ENCODE data around the gene TBC1D14.

Gene TBC1D14

DNA sequence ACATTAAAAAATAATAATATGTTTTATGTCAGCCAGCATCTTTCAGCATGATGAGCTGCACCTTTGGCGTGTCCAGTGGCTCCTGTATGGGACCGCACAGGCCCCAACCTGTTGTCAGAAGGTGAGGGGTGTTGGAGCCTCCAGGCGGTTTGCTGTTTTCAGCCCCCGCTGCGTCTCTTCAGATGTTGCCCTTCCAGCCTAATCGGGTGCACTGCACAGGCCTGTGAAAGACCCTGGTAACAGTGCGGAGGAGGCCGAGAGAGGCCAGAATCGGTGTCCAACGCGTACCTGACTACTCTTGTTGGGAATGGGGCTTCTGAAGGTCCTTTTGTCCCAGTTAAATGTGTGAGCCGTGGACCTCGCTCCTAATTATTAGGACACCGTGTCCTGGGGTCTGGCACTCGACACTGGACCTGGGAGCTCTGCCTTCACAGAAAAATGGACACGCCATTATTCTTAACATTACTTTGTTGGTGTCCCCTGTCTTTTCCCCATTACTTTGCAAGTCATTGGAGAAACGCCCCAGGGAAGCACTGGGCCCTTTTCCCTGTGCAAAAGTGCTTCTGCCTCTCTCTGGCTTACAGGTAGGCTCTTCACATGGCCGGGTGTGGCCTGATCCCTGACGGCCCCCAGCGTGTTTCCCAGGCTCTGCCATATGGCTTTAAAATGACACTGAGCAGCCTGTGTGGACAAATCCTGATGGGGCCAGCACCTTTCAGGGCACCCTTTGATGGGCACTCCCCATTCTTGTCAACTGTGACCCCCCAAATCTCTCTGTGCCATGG is 51.2 kb downstream of the TBC1D14 start:
- Histone ChIP-seq H3K36me3 (no peaks in the 10 kb centered on the region), H3K4me1 (peaks cover 0 to 4% (median 0%) of the 10 kb centered on the region in 4 donors), H3K4me3 (no peak overlapping the region), H3K27me3 (no peaks in the 10 kb centered on the region), H3K27ac (no peak overlapping the region), H3K9me3 (no peaks in the 10 kb centered on the region)
- intact Hi-C loops (cut with DNase I; ENCODE audit: low total_unique reads): no loop called here
- no peak for DNase-seq
- TF ChIP-seq, protein P1, sequence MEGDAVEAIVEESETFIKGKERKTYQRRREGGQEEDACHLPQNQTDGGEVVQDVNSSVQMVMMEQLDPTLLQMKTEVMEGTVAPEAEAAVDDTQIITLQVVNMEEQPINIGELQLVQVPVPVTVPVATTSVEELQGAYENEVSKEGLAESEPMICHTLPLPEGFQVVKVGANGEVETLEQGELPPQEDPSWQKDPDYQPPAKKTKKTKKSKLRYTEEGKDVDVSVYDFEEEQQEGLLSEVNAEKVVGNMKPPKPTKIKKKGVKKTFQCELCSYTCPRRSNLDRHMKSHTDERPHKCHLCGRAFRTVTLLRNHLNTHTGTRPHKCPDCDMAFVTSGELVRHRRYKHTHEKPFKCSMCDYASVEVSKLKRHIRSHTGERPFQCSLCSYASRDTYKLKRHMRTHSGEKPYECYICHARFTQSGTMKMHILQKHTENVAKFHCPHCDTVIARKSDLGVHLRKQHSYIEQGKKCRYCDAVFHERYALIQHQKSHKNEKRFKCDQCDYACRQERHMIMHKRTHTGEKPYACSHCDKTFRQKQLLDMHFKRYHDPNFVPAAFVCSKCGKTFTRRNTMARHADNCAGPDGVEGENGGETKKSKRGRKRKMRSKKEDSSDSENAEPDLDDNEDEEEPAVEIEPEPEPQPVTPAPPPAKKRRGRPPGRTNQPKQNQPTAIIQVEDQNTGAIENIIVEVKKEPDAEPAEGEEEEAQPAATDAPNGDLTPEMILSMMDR (IDR thresholded peaks at IDR 0.05): no peak

- Histone ChIP-seq H3K4me1 (peaks cover 0 to 4% (median 0%) of the 10 kb centered on the region in 4 donors), H3K27ac (no peak overlapping the region), H3K36me3 (no peaks in the 10 kb centered on the region), H3K27me3 (no peaks in the 10 kb centered on the region), H3K4me3 (no peak overlapping the region), H3K9me3 (no peaks in the 10 kb centered on the region)
- TF ChIP-seq, protein P1 (IDR thresholded peaks at IDR 0.05): no peak
- peak in 1 of 2 donors; percentile 55 for DNase-seq
- intact Hi-C loops (cut with DNase I; ENCODE audit: low total_unique reads): no loop called here
Observed at GRCh38 chr4:6961496-6962210, 52.0 kb downstream of the TBC1D14 start.

DNA sequence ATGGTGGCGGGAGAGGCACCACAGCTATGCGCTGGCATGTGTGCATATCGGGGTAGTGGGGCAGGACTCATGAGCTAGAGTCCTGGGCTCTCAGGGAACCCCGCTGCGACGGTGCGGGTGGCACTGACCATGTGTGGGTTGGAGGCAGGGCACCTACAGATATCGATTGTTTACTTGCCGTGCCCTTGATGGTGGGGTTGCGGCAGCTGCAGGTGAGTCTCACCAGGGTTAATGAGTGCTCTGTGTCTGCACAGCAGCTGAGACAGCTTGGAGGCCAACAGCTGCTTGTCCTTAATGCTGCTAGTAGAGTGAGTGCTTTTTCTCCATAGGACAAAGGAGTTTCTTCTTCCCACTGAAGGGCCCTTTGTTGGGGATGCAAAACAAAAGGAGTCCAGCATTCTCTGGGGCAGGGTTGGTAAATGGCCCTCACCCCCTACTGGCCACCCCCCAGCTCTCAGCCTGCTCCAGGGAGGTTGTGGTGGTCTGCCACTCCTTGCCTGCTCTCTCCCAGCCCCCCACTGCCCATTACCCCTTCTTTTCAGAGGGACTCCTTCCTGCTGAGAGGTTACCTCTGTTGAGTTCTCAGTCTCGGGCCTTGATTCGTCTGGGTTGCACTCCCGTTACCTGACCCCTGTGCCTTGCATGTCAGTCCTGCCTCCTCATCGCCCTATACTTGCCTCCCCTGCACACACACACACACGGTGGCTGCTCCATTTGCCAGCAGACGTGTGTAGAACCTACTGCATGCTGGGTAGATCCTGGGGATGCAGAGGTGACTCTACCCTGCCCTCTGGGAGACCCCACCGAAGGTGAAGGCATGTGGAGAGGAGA is 52.8 kb downstream of the TBC1D14 start:
- H3K4me3 ChIP-seq: no peak overlapping the region
- TF ChIP-seq, protein P1 (IDR thresholded peaks at IDR 0.05): no peak
- H3K4me1 ChIP-seq: peaks cover 0 to under 1% (median 0%) of the 10 kb centered on the region in 4 donors
- DNase-seq: no peak
- H3K36me3 ChIP-seq: peaks cover 0 to 1% (median 0%) of the 10 kb centered on the region in 3 donors
- no peak overlapping the region for H3K27ac ChIP-seq
- no peaks in the 10 kb centered on the region for H3K9me3 ChIP-seq
- no peaks in the 10 kb centered on the region for H3K27me3 ChIP-seq
- intact Hi-C loops (cut with DNase I; ENCODE audit: low total_unique reads): no loop called here

DNA sequence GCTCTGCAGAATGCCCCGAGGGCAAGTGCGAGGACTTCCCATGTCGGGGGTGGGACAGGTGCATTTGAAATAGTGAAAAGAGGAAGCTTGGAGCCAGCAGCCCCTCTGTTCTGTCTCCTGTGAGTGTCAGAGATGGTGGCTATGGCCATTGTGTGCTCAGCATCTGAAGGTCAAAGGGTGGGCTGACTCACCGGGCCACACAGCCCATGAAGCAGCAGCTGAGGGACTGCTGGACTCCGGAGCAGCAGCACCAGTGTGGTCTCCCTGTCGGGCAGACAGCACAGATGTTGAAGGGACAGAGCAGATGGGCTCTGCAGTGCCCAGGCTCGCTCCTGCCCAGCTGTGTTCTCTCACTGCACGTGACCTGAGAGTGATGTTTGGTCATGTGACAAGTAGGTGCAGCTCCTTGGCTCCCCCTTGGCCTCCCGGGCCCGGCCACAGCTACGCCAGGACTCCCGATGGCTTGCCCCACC is 53.5 kb downstream of the TBC1D14 start:
- Histone ChIP-seq H3K4me3 (no peak overlapping the region), H3K4me1 (no peaks in the 10 kb centered on the region), H3K27me3 (no peaks in the 10 kb centered on the region), H3K36me3 (peaks cover 3 to 9% (median 7%) of the 10 kb centered on the region in 3 donors), H3K27ac (no peak overlapping the region), H3K9me3 (no peaks in the 10 kb centered on the region)
- peak in 1 of 2 donors; percentile 61 for DNase-seq
- TF ChIP-seq, protein P1 (IDR thresholded peaks at IDR 0.05): no peak
- intact Hi-C loops (cut with DNase I; ENCODE audit: low total_unique reads): no loop called here

DNA sequence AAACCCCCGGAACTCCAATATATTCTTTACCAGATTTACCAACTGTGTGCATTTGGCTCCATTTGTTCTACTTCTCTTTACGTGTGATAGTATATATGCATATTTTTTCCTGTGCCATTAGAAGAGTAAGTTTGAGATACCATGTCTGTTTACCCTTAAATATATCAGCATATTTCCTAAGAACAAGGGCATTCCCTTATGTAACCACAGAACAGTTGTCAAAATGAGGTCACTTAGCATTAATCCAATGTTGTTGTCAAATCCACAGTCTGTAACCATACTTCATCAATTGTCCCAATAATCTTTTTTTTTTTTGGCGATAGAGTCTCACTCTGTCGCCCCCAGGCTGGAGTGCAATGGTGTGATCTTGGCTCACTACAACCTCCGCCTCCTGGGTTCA is 55.2 kb downstream of the TBC1D14 start:
- TF ChIP-seq, protein P1 (IDR thresholded peaks at IDR 0.05): no peak

More for the DNA sequence above, 55.2 kb downstream of the TBC1D14 start:
- no peak for DNase-seq
- H3K36me3 ChIP-seq: peaks cover 3 to 17% (median 8%) of the 10 kb centered on the region in 3 donors
- H3K27ac ChIP-seq: no peak overlapping the region
- no peaks in the 10 kb centered on the region for H3K4me1 ChIP-seq
- intact Hi-C loops (cut with DNase I; ENCODE audit: low total_unique reads): no loop called here
- H3K27me3 ChIP-seq: no peaks in the 10 kb centered on the region
- H3K4me3 ChIP-seq: no peak overlapping the region
- no peaks in the 10 kb centered on the region for H3K9me3 ChIP-seq
